ENCODE results near the gene ZNF827.
A peak's percentile ranks its signal among the peaks of the same experiment; 100 is the strongest.

ZNF827 gene

GRCh38 chr4:145934434-145935047 lies 4.1 kb downstream of the ZNF827 start:
- no peak for DNase-seq (ENCODE audit: low spot score)
- no peak for FAIRE-seq

DNA sequence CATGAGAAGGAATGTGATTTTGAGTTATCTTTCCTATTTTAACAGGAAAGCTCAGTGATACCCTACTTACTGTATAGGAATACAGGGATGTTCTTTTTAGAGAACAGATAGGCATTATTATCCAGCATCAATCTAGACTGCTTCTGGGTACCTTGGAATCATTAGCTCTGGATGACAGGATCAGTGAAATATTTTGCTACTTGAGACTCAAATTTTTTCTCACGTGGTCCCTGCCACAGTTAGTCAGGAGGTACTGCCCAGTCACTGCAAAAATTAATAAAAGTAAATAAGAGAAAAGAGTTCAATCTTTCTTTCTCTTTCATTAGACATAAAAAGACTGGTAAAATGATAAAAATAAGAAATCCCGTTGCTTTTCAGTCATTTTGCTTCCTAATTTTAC lies 5.5 kb downstream of the ZNF827 start:
- FAIRE-seq (no peak), DNase-seq (ENCODE audit: low spot score) (no peak)

DNA sequence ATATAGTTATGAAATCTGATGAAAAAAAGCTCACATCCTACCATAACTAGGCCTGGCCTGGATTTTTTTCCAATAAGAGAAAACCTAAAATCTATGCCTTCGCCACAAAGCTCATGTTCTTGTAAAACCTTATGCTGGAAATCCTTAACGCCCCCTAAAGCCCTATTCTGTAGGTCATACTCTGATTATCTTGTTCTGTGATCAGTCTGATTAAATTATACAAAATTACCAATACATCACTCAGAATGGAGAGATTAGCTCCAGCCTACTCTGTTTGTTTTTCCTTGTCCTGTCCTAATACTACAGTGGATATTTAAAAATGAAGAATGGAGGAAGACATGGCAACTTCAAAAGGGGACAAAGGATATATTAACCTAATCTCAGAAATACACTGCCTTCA lies 7.2 kb downstream of the ZNF827 start:
- DNase-seq (ENCODE audit: low spot score) (no peak), FAIRE-seq (no peak)

DNA sequence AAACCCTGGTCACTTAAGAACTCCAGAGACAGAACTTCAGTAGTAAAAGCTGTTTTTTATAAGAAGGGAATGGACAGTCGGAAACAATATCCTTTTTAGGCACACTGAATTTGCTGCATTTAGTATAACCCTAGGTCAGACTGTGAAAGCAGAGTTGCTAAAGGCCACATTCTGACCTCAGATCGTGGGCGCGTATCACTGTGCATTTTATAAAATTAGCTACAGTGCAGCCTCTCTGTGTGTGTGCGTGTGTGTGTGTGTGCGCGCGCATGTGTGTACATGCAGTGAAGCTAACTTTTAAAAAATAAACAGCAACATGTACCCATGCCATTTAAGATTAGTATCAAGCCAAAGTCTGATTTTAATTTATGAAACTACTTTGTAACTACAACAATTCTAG lies 8.0 kb downstream of the ZNF827 start:
- FAIRE-seq (no peak), DNase-seq (ENCODE audit: low spot score) (no peak)

- DNase-seq (ENCODE audit: low spot score) (no peak), FAIRE-seq (no peak)
Measured at GRCh38 chr4:145929415-145930178, 9.0 kb downstream of the ZNF827 start.

DNA sequence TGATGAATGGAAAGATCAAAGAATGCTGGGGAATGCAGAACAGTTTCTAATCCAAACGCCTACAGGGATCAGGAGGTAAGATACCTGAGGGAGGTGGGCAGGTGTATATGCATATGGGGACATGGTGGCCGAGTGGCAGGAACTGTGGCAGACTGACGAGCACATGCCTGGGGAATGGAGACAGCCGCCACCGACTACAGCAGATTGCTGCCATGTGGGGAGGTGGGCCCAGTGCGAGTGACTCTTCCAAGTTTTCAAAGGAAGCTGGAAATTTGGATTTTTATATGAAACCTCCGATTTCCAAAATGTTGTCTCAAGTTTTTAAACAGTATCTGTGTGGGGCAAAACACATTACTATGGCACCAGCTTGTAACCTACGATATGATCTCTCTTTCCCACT lies 9.9 kb downstream of the ZNF827 start:
- FAIRE-seq = no peak

GRCh38 chr4:145927030-145927429 lies 11.6 kb downstream of the ZNF827 start:
- FAIRE-seq = no peak

More for the DNA sequence above, 9.9 kb downstream of the ZNF827 start:
- DNase-seq (ENCODE audit: low spot score) = no peak

DNA sequence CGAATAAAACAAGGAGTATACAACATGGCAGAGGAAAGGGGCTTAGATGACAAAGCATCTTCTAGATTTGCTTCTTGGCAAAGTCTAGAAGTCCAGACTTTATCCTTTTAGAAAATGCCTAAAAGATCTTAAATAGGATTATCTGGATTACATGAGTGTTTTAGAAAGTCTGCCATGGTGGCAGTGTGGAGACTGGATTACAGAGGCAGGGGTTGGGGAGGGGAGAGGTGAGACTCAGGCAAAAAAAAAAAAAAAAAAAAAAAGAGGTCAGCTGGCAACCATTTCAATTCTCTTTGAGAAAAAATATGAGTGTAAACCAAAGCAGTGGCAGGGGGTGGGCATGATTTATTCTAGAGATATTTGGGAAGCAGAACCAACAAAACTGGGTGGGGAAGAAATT lies 17.4 kb downstream of the ZNF827 start:
- FAIRE-seq = no peak

More at GRCh38 chr4:145927030-145927429, 11.6 kb downstream of the ZNF827 start:
- DNase-seq (ENCODE audit: low spot score) = no peak

DNA sequence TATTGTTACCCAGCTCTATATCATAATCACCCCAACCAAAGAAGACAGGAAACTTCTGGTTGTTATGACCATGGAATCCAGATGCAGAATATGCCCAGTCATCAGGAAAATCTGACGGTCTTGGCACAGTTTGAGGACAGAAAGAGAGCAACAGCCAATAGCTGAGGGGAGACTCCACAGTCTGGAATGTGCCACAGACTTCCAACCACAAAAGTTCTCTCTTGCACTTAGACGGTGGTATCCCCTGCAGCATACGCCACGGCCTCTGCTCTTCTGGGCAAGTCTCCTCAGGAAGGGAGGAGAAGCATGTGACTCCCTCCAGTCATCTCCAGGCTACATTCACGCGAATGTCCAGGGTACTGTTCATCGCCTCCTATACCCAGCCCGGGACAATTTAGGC lies 18.4 kb downstream of the ZNF827 start:
- FAIRE-seq (peak; percentile 55), DNase-seq (ENCODE audit: low spot score) (peak; percentile 62)

More for the DNA sequence above, 17.4 kb downstream of the ZNF827 start:
- no peak for DNase-seq (ENCODE audit: low spot score)

DNA sequence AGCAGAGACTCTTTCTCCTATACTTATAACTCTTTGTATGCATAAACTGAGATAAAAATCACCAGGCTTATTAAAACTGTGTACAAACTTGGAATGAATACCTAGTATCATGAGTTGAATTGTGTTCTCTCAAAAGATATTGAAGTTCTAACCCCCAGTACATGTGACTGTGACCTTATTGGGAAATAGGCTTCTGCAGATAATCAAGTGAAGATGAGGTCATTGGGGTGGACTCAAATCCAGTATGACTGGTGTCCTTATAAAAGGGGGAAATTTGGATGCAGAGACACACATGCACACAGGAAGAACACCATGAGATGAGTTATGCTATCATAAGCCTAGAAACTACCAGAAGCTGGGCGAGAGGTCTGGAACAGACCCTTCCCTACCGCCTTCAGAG lies 26.2 kb downstream of the ZNF827 start:
- DNase-seq (ENCODE audit: low spot score) = no peak
- FAIRE-seq = no peak

GRCh38 chr4:145909773-145910172 lies 28.9 kb downstream of the ZNF827 start:
- no peak for DNase-seq (ENCODE audit: low spot score)
- FAIRE-seq = no peak

DNA sequence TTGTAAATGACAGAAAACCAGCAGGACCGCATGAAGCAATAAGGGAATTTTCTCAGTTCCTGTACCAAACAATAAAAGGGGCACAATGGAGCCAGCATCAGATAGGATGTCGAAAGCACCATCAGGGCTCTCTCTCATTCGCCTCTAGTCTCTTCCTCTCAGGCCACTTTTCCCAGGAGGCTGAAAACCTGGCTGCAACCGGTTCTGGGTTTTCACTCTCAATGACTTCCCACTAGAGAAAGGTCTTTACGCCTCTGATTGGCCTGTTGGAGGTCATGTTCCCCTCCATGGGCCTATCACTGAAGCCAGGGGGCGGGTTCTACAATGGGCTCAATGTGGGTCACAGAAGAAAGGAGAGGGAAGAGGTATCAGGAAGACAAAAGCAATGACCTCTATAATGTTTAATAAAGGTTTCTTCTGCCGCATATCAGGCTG lies 29.3 kb downstream of the ZNF827 start:
- DNase-seq (ENCODE audit: low spot score) (peak; percentile 7), FAIRE-seq (no peak)

- DNase-seq (ENCODE audit: low spot score) = no peak
- no peak for FAIRE-seq
Measured at GRCh38 chr4:145907812-145908211, 30.8 kb downstream of the ZNF827 start.

- DNase-seq (ENCODE audit: low spot score) = no peak
- FAIRE-seq = no peak
Measured at GRCh38 chr4:145907390-145907789, 31.2 kb downstream of the ZNF827 start.

DNA sequence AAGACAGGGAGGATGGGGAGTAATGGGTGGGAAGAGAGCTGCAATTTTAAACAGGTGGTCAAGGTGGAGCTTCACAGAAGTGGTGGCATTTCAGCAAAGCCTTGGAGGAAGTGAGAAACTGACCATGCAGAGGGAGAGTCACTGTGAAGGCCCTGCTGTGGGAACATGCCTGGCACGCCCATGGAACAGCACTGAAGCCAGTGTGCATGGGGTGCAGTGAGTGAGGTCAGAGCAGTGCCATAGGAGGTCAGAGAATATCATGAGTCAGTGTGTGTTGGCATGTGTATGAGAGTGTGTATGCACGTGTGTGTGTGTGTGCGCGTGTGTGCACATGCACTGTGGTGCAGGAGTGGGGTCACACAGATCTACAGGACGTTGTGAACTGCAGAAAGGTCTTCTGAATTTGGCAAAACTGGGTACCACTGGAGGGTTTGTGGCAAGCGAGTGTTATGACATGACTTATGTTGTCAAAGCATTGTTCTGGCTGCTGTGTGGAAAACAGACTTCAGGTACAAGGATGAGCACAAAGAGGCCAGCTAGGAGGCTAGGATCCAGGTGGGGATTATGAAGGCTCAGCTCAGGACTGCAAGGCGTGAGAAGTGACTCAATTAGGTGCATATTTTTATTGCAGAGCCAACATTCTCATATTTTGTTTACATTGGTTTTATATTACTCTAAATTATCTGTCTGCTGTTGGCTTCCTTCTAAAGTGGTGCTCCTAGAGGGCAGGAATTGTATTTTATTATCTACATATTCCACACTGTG lies 34.0 kb downstream of the ZNF827 start:
- FAIRE-seq (no peak), DNase-seq (ENCODE audit: low spot score) (no peak)

GRCh38 chr4:145902522-145902921 lies 36.1 kb downstream of the ZNF827 start:
- FAIRE-seq = no peak
- no peak for DNase-seq (ENCODE audit: low spot score)

DNA sequence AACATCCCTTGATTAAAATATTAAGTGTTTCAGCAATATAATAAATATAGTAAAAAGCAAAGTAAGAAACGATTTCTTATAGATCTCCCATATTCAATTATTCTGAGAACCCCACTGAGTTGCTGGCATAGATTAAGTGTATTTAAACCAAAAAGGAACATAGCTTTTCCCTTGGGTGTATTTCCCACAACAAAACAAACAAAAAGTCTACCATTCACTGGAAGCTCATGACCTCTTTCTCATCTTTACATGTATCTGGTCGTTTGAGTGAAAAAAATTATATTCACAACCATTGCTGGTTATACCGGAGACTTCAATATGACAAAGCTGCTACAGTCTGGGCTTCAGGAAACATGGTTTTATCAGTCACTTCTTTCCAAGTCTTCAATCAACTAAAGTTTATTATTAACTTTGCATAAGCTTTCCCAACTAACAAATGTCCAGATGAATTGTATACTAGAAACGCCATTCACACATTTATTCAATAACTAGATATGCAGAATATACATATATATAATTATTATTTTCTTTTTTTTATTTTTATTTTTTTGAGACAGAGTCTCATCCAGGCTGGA lies 38.6 kb downstream of the ZNF827 start:
- DNase-seq (ENCODE audit: low spot score) = no peak
- no peak for FAIRE-seq

DNA sequence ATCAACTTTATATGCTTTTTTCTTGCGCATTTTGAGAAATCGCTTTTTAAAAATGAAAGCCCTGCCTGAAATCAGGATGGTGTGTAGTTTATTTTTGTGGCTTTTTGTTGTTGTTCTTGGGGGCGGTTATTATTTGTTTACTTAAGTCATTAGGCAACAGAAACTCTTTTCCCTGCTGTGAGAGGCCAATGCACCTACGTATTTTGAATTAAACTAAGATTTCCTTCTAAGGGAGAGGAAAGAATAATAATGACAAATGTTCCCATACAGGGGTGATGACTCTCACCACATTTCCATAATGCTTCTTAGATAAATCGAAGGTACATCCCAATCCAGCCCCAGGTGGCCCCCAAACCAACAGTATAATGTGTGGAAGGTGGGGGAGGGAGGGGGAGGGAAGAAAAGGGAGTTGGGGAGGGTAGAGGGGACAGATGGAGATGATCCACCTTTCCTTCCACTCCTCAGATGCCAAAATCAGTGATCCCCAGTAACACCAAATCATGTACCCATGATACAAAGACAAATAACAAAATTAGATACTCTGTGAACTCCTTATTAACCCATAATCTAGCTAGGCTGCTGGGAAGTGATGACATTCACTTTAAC lies 39.6 kb downstream of the ZNF827 start:
- DNase-seq (ENCODE audit: low spot score) (no peak), FAIRE-seq (no peak)

DNA sequence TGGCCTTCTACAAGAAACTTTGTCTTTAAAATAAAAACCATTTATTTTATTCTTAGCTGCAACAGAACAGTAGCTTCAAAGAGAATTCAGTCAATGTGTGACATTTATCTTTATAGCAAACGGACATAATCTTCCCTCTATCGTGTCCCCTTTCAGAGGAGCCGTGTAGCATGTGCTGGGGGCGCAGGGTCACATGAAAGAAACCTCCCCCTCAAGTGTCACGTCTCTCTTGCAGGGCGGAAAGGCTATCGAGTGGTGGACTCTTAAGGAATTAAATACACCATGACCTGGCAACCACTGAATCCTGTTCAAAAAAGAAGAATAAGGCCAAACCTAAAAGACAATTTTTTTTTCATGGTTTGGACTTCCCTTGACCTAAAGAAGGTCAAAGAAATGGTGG lies 40.2 kb downstream of the ZNF827 start:
- DNase-seq (ENCODE audit: low spot score) (no peak), FAIRE-seq (no peak)

GRCh38 chr4:145895056-145895455 lies 43.6 kb downstream of the ZNF827 start:
- no peak for FAIRE-seq
- DNase-seq (ENCODE audit: low spot score) = no peak

DNA sequence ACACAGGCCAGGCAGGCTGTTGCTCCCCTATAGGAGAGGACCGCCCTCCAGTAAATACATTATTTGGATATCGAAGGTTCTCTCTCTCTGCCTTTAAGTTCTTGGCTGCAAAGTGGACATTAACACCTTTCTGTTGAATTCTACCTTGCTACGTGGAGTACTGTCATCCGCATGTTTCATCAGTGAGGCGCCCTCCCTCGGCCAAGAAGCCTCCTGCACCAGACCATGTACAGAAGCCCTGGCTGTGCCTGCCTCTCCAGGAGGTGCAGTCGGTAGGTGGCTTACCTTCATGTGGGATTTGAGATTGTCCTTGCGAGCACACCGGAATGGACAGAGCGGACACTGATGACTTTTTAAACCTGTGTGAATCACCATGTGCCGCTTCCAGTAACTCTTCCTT lies 46.7 kb downstream of the ZNF827 start:
- FAIRE-seq = no peak

DNA sequence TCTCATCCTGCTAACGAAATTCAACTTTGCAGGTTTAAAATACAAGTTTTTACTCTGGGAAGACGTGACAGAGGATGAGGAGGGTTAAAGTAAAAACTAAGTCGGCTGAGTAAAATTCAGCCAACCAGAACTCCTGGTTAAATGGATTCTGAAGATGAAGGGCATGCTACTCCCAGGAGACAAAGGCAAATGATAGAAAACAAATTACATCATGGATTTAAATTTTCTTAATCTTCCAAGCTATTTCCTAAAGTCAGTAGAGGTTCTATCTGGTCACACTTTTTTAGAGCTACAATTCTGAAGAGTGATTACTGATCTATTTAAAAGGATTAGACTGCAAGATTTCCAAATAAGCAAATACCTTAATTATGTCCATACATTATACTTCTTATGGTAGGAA lies 47.9 kb downstream of the ZNF827 start:
- FAIRE-seq = no peak
- DNase-seq (ENCODE audit: low spot score) = no peak

More for the DNA sequence above, 46.7 kb downstream of the ZNF827 start:
- DNase-seq (ENCODE audit: low spot score) = no peak

All from urothelium cell line (cell line).